GM12878 (cell line): ENCODE data around the gene TSPEAR. TPM values are rescaled to one million over a fixed set of nuclear protein-coding genes. Genes with fewer than 3 reads are reported as not detected.

Experiments
- ATAC-seq: fragments of 200-7000 bp; cut with Tn5 transposase; 3 replicates; pipeline ENCODE4 v1.9.1; 2020; ENCODE audit warnings: mild to moderate bottlenecking, moderate library complexity
- BruUV-seq: library from RNA; stranded (reverse); fragments of 400-500 nt; replicated peaks from 2 replicates; lab custom pipeline; 2021; lab: Mats Ljungman, UMichigan
- CTCF ChIA-PET: fragments of 300-600 bp; sonication (Branson Sonifier 250); formaldehyde crosslinking; extraction: SDS; loops from one replicate; lab custom pipeline; 2021; ENCODE audit warnings: inconsistent platforms; lab: Yijun Ruan, JAX
- POLR2A ChIA-PET: fragments of 350-600 bp; formaldehyde crosslinking; extraction: SDS; loops from one replicate; lab custom pipeline; 2021; ENCODE audit warnings: inconsistent platforms; lab: Charles Lee
- RAD21 ChIA-PET: fragments of 300-600 bp; sonication (Branson Sonifier 250); formaldehyde crosslinking; loops from one replicate; lab custom pipeline; 2023; ENCODE audit warnings: antibody characterized with exemption; ENCODE audit not compliant: unreplicated experiment; lab: Charles Lee
- SMC1A ChIA-PET: fragments of 300-600 bp; sonication (Branson Sonifier 250); formaldehyde crosslinking; loops from one replicate; lab custom pipeline; 2023; ENCODE audit not compliant: unreplicated experiment, uncharacterized antibody; lab: Charles Lee
- DNase-seq: peaks from one replicate; pipeline ENCODE4 v3.0.0-alpha.2; 2011; ENCODE audit warnings: low read depth, low spot score
- FAIRE-seq: peaks from 3 replicates; lab custom pipeline; 2011; peaks lifted over from hg19 to GRCh38; lab: Jason Lieb, UNC
- H2AFZ ChIP-seq: 2 replicates; pipeline ENCODE4 v1.6.0; 2011; ENCODE audit warnings: low read depth, low read length, control low read depth; ENCODE audit not compliant: control insufficient read depth
- H3K27ac ChIP-seq: 2 replicates; pipeline ENCODE4 v1.5.1; 2011; ENCODE audit warnings: control low read depth; ENCODE audit not compliant: control insufficient read depth, insufficient read depth
- H3K27me3 ChIP-seq, 2 experiments: replicated peaks in 1 of 2; 2 replicates each; pipeline versions ENCODE4 v1.6.0 to v1.6.1; 2011; ENCODE audit warnings: low read length in 1 of 2; ENCODE audit not compliant: control insufficient read depth in 2 of 2, insufficient read depth in 2 of 2
- H3K36me3 ChIP-seq, 2 experiments: 2 replicates each; pipeline ENCODE4 v1.5.1; 2011; ENCODE audit warnings: low read length in 1 of 2; ENCODE audit not compliant: control insufficient read depth in 2 of 2, insufficient read depth in 2 of 2
- H3K4me1 ChIP-seq: 2 replicates; pipeline ENCODE4 v1.6.1; 2011; ENCODE audit warnings: mild to moderate bottlenecking, low read length, moderate library complexity, mixed read lengths; ENCODE audit not compliant: control insufficient read depth, insufficient read depth
- H3K4me2 ChIP-seq: 2 replicates; pipeline ENCODE4 v1.6.0; 2011; ENCODE audit warnings: control low read depth; ENCODE audit not compliant: control insufficient read depth, insufficient read depth
- H3K4me3 ChIP-seq: fragments of 200-600 bp; sonication (generic); 2 replicates; pipeline ENCODE4 v1.5.1; 2016
- H3K79me2 ChIP-seq: 2 replicates; pipeline ENCODE4 v1.6.0; 2011; ENCODE audit warnings: low read length; ENCODE audit not compliant: control insufficient read depth, insufficient read depth
- H3K9ac ChIP-seq: 2 replicates; pipeline ENCODE4 v1.8.0; 2011; ENCODE audit warnings: low read length, control low read depth, mixed read lengths; ENCODE audit not compliant: control insufficient read depth, insufficient read depth
- H3K9me3 ChIP-seq: replicated peaks from 3 replicates; pipeline ENCODE4 v1.5.1; 2011; ENCODE audit warnings: mild to moderate bottlenecking, low read length; ENCODE audit not compliant: control insufficient read depth, insufficient read depth
- H4K20me1 ChIP-seq: 2 replicates; pipeline ENCODE4 v1.6.0; 2011; ENCODE audit not compliant: control insufficient read depth, insufficient read depth
- ASH2L ChIP-seq: fragments of 300-600, 200-600 bp; sonication (generic); IDR thresholded peaks from 2 replicates; pipeline ENCODE4 v1.6.1; 2017; ENCODE audit warnings: low read depth, mild to moderate bottlenecking, borderline replicate concordance
- CBX3 ChIP-seq: fragments of 200-600 bp; sonication (generic); IDR thresholded peaks from 2 replicates; pipeline ENCODE4 v1.6.1; 2016; ENCODE audit warnings: low read depth, borderline replicate concordance
- CHD2 ChIP-seq: IDR thresholded peaks from 2 replicates; pipeline ENCODE4 v1.6.1; 2011; ENCODE audit warnings: low read depth, low read length, improper control_type of control experiment, borderline replicate concordance
- CREB1 ChIP-seq: IDR thresholded peaks from 2 replicates; pipeline ENCODE4 v1.6.1; 2012; ENCODE audit warnings: low read depth, mild to moderate bottlenecking, inconsistent platforms
- E2F4 ChIP-seq: IDR thresholded peaks from 2 replicates; pipeline ENCODE4 v1.6.1; 2012; ENCODE audit warnings: low read depth, low read length, improper control_type of control experiment
- GABPA ChIP-seq: IDR thresholded peaks from 2 replicates; pipeline ENCODE4 v1.6.1; 2014; ENCODE audit warnings: antibody characterized with exemption, low read depth, mild to moderate bottlenecking, inconsistent platforms
- IRF5 ChIP-seq: fragments of 450-650 bp; IDR thresholded peaks from 2 replicates; pipeline ENCODE4 v1.6.1; 2017; ENCODE audit warnings: borderline replicate concordance
- KAT2A ChIP-seq: conservative IDR thresholded peaks from 2 replicates; pipeline ENCODE4 v1.6.1; 2011; ENCODE audit warnings: low read depth, low read length; ENCODE audit not compliant: control insufficient read depth
- LARP7 ChIP-seq: fragments of 450-650 bp; IDR thresholded peaks from 2 replicates; pipeline ENCODE4 v1.6.1; 2017; ENCODE audit warnings: mild to moderate bottlenecking
- MEF2A ChIP-seq: IDR thresholded peaks from 2 replicates; pipeline ENCODE4 v1.6.1; 2011; ENCODE audit warnings: low read depth, mild to moderate bottlenecking, low read length, moderate library complexity; ENCODE audit not compliant: insufficient read depth
- NFXL1 ChIP-seq: fragments of 450-650 bp; IDR thresholded peaks from 2 replicates; pipeline ENCODE4 v1.6.1; 2017; ENCODE audit warnings: antibody characterized with exemption, mild to moderate bottlenecking, borderline replicate concordance
- PKNOX1 ChIP-seq: fragments of 450-650 bp; IDR thresholded peaks from 2 replicates; pipeline ENCODE4 v1.6.1; 2016; ENCODE audit warnings: mild to moderate bottlenecking
- PML ChIP-seq: IDR thresholded peaks from 2 replicates; pipeline ENCODE4 v1.6.1; 2012; ENCODE audit warnings: low read length, inconsistent platforms
- POLR2A ChIP-seq: IDR thresholded peaks from 2 replicates; pipeline ENCODE4 v1.6.1; 2011; ENCODE audit warnings: low read depth, mild to moderate bottlenecking, low read length
- SMAD5 ChIP-seq: IDR thresholded peaks from 2 replicates; pipeline ENCODE4 v1.6.1; 2016; ENCODE audit warnings: antibody characterized with exemption, low read depth
- SMC3 ChIP-seq: IDR thresholded peaks from 2 replicates; pipeline ENCODE4 v1.6.1; 2011; ENCODE audit warnings: low read length, improper control_type of control experiment, borderline replicate concordance
- WGBS: methylation state at CpG from one replicate; pipeline ENCODE4 v1.1.6; 2016; ENCODE audit warnings: low lambda C conversion rate; ENCODE audit not compliant: insufficient replicate concordance, insufficient coverage; ENCODE audit errors: missing lambda C conversion rate; 5-methylcytosine and 5-hydroxymethylcytosine counted together
- in situ Hi-C: fragments of 300-500 bp; cut with MboI; formaldehyde crosslinking; loops from 9 replicates; pipeline ENCODE4 v1.14.3; 2018; ENCODE audit warnings: mixed read lengths
- intact Hi-C: fragments of 100-400 bp; cut with micrococcal nuclease; formaldehyde crosslinking; loops from one replicate; pipeline ENCODE4 v1.14.2; 2022; ENCODE audit not compliant: unreplicated experiment
- polyA plus RNA-seq, 11 experiments: library from polyadenylated mRNA; depleted of rRNA in 4 of 11; unstranded in 6 of 11; stranded (reverse) in 5 of 11; fragments of >200 nt; fragmentation: Nextera tagmentation in 4 of 11; fragmentation: Illumina TruSeq in 1 of 11; extraction: Ambion mirVana in 4 of 11; extraction: Trizol in 1 of 11; gene quantifications; 1 replicate in 1 of 11; 2 replicates in 10 of 11; pipeline versions ENCODE4 v1.2.1 to v1.2.3, GENCODE V29; 2011 to 2016; ENCODE audit warnings: inconsistent platforms in 2 of 11, missing spikeins in 2 of 11, low read depth in 1 of 11
- total RNA-seq, 4 experiments: library from RNA; depleted of rRNA in 3 of 4; stranded (reverse); fragments of >200 nt in 3 of 4; fragmentation: Illumina TruSeq in 1 of 4; extraction: Trizol in 1 of 4; gene quantifications; 2 replicates each; pipeline versions ENCODE4 v1.2.1 to v1.2.3, GENCODE V29; 2013 to 2021

The TSPEAR gene
- total and polyA plus RNA-seq, 10 of the 15 experiments (the other 5 are each of a cell fraction or from before 2014, with no cell fraction given) = not detected

GRCh38 chr21:44456915-44457736, 254.2 kb downstream of the TSPEAR start (continued):
- no peak for TF ChIP-seq IRF5
- no peak for TF ChIP-seq CBX3
- no peak for TF ChIP-seq LARP7
- no peak for TF ChIP-seq PML
- TF ChIP-seq E2F4 = no peak
- TF ChIP-seq CREB1 = no peak

- WGBS = 79% methylated on average over 35 of the region's 35 CpGs
- Histone ChIP-seq H3K27me3 (no peaks in the 10 kb centered on the region), H3K9me3 (no peaks in the 10 kb centered on the region; the same call in 2 of the 3 replicates), H2AFZ (no peak overlapping the region), H3K79me2 (no peaks in the 10 kb centered on the region), H3K36me3 (no peaks in the 10 kb centered on the region), H3K4me2 (peak overlapping the region; percentile 44; the same call in 1 of the 2 replicates), H4K20me1 (no peaks in the 10 kb centered on the region), H3K4me1 (no peaks in the 10 kb centered on the region), H3K27ac (no peak overlapping the region), H3K4me3 (no peak overlapping the region)
- intact Hi-C loops = no loop called here
- FAIRE-seq (no peak), ATAC-seq (no peak), DNase-seq (no peak)
- ChIA-PET SMC1A (no interaction called here), POLR2A (no interaction called here)
- in situ Hi-C loops = no loop called here
- BruUV-seq = no TSS peak
- TF ChIP-seq POLR2A = no peak
- TF ChIP-seq ASH2L = no peak
- no peak for TF ChIP-seq NFXL1
- TF ChIP-seq MEF2A = no peak
- no peak for TF ChIP-seq KAT2A
- no peak for TF ChIP-seq SMAD5
- no peak for TF ChIP-seq CHD2
- no peak for TF ChIP-seq GABPA
- no peak for TF ChIP-seq PKNOX1
- no peak for TF ChIP-seq SMC3
- TF ChIP-seq, all 136 proteins: peak for 0
- CTCF ChIA-PET = no interaction called here
- RAD21 ChIA-PET = no interaction called here
- no peak overlapping the region for H3K9ac ChIP-seq
Measured at GRCh38 chr21:44456214-44456914, 255.0 kb downstream of the TSPEAR start.
